Lung (tissue), 12 donors: ENCODE data around the gene MDFI. TPM values are rescaled to one million over a fixed set of nuclear protein-coding genes. Genes with fewer than 3 reads are reported as not detected.

ENCODE experiments used
- ATAC-seq: fragments of 200-7000 bp; cut with Tn5 transposase; one replicate; pipeline ENCODE4 v1.9.1; 2020; ENCODE audit warnings: moderate number of reproducible peaks; ENCODE audit not compliant: insufficient read depth, low FRiP score
- DNase-seq, 3 donors: peaks; one replicate each; pipeline ENCODE4 v3.0.0-alpha.2; 2013 to 2017
- H3K27ac ChIP-seq, 2 donors: one replicate each; pipeline ENCODE4 v1.5.1; 2013; ENCODE audit warnings: mild to moderate bottlenecking in 2 of 2, moderate library complexity in 2 of 2, control low read depth in 1 of 2, inconsistent platforms in 1 of 2, low read depth in 1 of 2, low read length in 1 of 2
- H3K27me3 ChIP-seq, 3 donors: one replicate each; pipeline ENCODE4 v1.5.1; 2013; ENCODE audit warnings: low read length in 2 of 3; ENCODE audit not compliant: control insufficient read depth in 3 of 3, insufficient read depth in 3 of 3
- H3K36me3 ChIP-seq, 4 donors: one replicate each; pipeline ENCODE4 v1.5.1; 2013; ENCODE audit warnings: low read length in 4 of 4, mild to moderate bottlenecking in 1 of 4, moderate library complexity in 1 of 4; ENCODE audit not compliant: control insufficient read depth in 4 of 4, insufficient read depth in 4 of 4
- H3K4me1 ChIP-seq, 5 donors: one replicate each; pipeline ENCODE4 v1.5.1; 2013; ENCODE audit warnings: low read length in 5 of 5, mild to moderate bottlenecking in 2 of 5, moderate library complexity in 1 of 5; ENCODE audit not compliant: control insufficient read depth in 5 of 5, insufficient read depth in 5 of 5
- H3K4me3 ChIP-seq: one replicate; pipeline ENCODE4 v1.5.1; 2013; ENCODE audit warnings: mild to moderate bottlenecking, control low read depth, moderate library complexity
- H3K9ac ChIP-seq, 2 donors: one replicate each; pipeline ENCODE4 v1.5.1; 2013; ENCODE audit warnings: low read length in 2 of 2, control low read depth in 1 of 2; ENCODE audit not compliant: insufficient read depth in 1 of 2
- H3K9me3 ChIP-seq, 4 donors: one replicate each; pipeline ENCODE4 v1.5.1; 2013; ENCODE audit warnings: low read length in 3 of 4, mild to moderate bottlenecking in 1 of 4, moderate library complexity in 1 of 4; ENCODE audit not compliant: control insufficient read depth in 4 of 4, insufficient read depth in 3 of 4
- WGBS, 2 donors: extraction: QIAGEN DNeasy Blood & Tissue Kit; methylation state at CpG; one replicate each; pipeline ENCODE4 v1.1.7; 2013; 5-methylcytosine and 5-hydroxymethylcytosine counted together
- polyA plus RNA-seq, 2 donors: library from polyadenylated mRNA; stranded (reverse); fragments of 200-250 nt; gene quantifications; one replicate each; pipeline ENCODE4 v1.2.1, GENCODE V29; 2013
- total RNA-seq, 2 donors: library from RNA; depleted of rRNA in 1 of 2; stranded (reverse); fragments of >200 nt in 1 of 2; gene quantifications; one replicate each; pipeline ENCODE4 v1.2.1, GENCODE V29; 2014 to 2021
- TF ChIP-seq, protein P1 (sequence below): IDR thresholded peaks from 2 replicates; pipeline ENCODE4 v1.5.1; 2012; ENCODE audit warnings: mild to moderate bottlenecking; ENCODE audit errors: control extremely low read depth, extremely low read depth
- donor health status: control.
- donor health status: control.
- donor health status: Bipolar disorder and iron deficiency.
- donor health status: healthy.
- donor health status: DM: yes; HTN: yes; CAD: no.

Gene MDFI
- total and polyA plus RNA-seq, 4 donors, result 16.4 to 36.4 (median 21.9) TPM

GRCh38 chr6:41658636-41659035 is 20.4 kb downstream of the MDFI start:
- Histone ChIP-seq H3K4me3 (no peak overlapping the region), H3K27ac (no peak overlapping the region), H3K9ac (no peak overlapping the region), H3K36me3 (no peaks in the 10 kb centered on the region), H3K9me3 (no peaks in the 10 kb centered on the region), H3K4me1 (peaks cover 0 to 39% (median 12%) of the 10 kb centered on the region in 5 donors), H3K27me3 (no peaks in the 10 kb centered on the region)
- TF ChIP-seq, protein P1, sequence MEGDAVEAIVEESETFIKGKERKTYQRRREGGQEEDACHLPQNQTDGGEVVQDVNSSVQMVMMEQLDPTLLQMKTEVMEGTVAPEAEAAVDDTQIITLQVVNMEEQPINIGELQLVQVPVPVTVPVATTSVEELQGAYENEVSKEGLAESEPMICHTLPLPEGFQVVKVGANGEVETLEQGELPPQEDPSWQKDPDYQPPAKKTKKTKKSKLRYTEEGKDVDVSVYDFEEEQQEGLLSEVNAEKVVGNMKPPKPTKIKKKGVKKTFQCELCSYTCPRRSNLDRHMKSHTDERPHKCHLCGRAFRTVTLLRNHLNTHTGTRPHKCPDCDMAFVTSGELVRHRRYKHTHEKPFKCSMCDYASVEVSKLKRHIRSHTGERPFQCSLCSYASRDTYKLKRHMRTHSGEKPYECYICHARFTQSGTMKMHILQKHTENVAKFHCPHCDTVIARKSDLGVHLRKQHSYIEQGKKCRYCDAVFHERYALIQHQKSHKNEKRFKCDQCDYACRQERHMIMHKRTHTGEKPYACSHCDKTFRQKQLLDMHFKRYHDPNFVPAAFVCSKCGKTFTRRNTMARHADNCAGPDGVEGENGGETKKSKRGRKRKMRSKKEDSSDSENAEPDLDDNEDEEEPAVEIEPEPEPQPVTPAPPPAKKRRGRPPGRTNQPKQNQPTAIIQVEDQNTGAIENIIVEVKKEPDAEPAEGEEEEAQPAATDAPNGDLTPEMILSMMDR, result no peak
- WGBS, 2 donors, result 92 to 96% methylated on average over 13 of the region's 13 CpGs
- ATAC-seq (no peak), DNase-seq (no peak)

- no peak for DNase-seq
- Histone ChIP-seq H3K36me3 (no peaks in the 10 kb centered on the region), H3K4me3 (no peak overlapping the region), H3K9ac (no peak overlapping the region), H3K9me3 (no peaks in the 10 kb centered on the region), H3K4me1 (peaks cover 0 to 30% (median 12%) of the 10 kb centered on the region in 5 donors), H3K27ac (no peak overlapping the region), H3K27me3 (no peaks in the 10 kb centered on the region)
- 32 to 40% methylated on average over 7 of the region's 7 CpGs for WGBS, 2 donors
- TF ChIP-seq, protein P1, result no peak
- no peak for ATAC-seq
Observed at GRCh38 chr6:41659935-41660334, 21.7 kb downstream of the MDFI start.

- 85 to 87% methylated on average over 5 of the region's 5 CpGs for WGBS, 2 donors
- Histone ChIP-seq H3K4me1 (no peaks in the 10 kb centered on the region), H3K36me3 (no peaks in the 10 kb centered on the region), H3K27me3 (no peaks in the 10 kb centered on the region), H3K9me3 (no peaks in the 10 kb centered on the region), H3K9ac (no peak overlapping the region), H3K4me3 (no peak overlapping the region), H3K27ac (no peak overlapping the region)
- no peak for ATAC-seq
- TF ChIP-seq, protein P1, result no peak
- peak in 2 of 3 donors; percentile 15 to 48 for DNase-seq
Observed at GRCh38 chr6:41663568-41663967, 25.3 kb downstream of the MDFI start.

GRCh38 chr6:41664271-41664670 is 26.0 kb downstream of the MDFI start:
- H3K36me3 ChIP-seq, result no peaks in the 10 kb centered on the region
- DNase-seq, result peak in 1 of 3 donors; percentile 7
- H3K4me3 ChIP-seq, result no peak overlapping the region
- TF ChIP-seq, protein P1, result no peak
- no peaks in the 10 kb centered on the region for H3K27me3 ChIP-seq
- H3K9me3 ChIP-seq, result no peaks in the 10 kb centered on the region
- H3K9ac ChIP-seq, result no peak overlapping the region
- H3K4me1 ChIP-seq, result no peaks in the 10 kb centered on the region
- ATAC-seq, result no peak
- 89 to 95% methylated on average over 5 of the region's 5 CpGs for WGBS, 2 donors
- no peak overlapping the region for H3K27ac ChIP-seq
